ENCODE results near the gene SPCS2. TPM values are rescaled to one million over a fixed set of nuclear protein-coding genes. Genes with fewer than 3 reads are reported as not detected.

SPCS2 gene
- total RNA-seq, result 129 and 138 TPM in 2 replicates

DNA sequence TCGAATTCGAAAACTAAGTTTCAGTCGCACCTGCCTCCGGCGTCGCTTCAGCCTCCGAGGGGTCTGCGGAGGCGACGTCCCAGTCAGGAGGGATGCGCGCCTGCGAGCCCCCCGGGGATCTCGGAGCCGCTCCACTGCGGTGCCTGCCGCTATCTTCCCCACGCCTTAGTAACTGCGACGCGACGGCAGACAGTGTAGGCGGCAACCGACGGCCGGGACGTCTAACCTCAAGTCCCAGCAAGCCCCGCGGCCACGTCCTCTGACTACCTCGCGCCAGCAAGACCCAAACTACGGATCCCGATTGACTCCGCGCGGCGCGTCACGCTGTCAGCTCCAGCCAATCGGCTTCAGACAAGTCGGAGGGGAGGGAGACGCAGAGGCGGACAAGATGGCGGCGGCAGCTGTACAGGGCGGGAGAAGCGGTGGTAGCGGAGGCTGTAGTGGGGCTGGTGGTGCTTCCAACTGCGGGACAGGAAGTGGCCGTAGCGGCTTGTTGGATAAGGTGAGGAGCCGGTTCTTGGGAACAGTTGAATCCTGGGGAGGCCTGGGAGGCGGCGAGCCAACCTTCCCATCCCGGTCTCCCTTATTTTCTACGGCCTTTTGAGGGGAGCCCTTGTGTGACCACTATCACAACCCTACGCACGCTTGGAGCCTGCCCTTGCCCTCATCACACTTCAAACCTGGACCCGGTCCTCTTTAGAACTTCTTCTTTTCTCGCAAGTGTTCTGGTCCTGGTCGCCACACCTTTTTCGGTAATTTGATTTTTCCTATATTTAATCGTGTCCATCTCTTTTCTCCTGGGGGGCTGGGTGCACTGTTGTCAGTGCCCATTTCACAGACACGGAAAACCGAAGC lies at the start of gene SPCS2, which contains the start of gene XRRA1:
Gene SPCS2 (plus strand): TSS at position 369 of the 855 bp plus-strand sequence. CDS start 20 bp downstream, at position 389.
Gene XRRA1 (minus strand): TSS at position 194 of the 855 bp plus-strand sequence. CDS start 8,213 bp downstream, outside the sequence.
- TF ChIP-seq CTCF (IDR thresholded peaks at IDR 0.05), result no peak
- Mint-ChIP-seq H3K27ac (peak within 1 kb of the TSS; percentile 97), H3K9me3 (no peaks in the 10 kb centered on the region), H3K36me3 (ENCODE audit: low read depth) (peaks cover 45% of the 10 kb centered on the region), H3K27me3 (no peaks in the 10 kb centered on the region), H3K4me3 (peak within 1 kb of the TSS; percentile 97), H3K4me1 (peaks cover 72% of the 10 kb centered on the region)
- CTCF ChIA-PET, result interaction anchor here (1.5 kb wide), 1 partner anchor 19 kb away, joined by 4 read pairs; no protein-coding TSS in a partner anchor
- DNase-seq (peak; percentile 90), ATAC-seq (ENCODE audit: low read depth) (peak; percentile 93)
- intact Hi-C loops (cut with micrococcal nuclease), result loop anchor here (1.0 to 5.0 kb wide), 6 partner anchors 39 to 578 kb away; partner anchors contain the start of genes GDPD5, LIPT2, NEU3 and PGM2L1
- POLR2A ChIA-PET, result interaction anchor here (0.9 to 2.3 kb wide), 5 partner anchors 11 to 456 kb away, joined by 3 to 20 read pairs (median 5); partner anchors contain the start of genes LIPT2 and NEU3

DNA sequence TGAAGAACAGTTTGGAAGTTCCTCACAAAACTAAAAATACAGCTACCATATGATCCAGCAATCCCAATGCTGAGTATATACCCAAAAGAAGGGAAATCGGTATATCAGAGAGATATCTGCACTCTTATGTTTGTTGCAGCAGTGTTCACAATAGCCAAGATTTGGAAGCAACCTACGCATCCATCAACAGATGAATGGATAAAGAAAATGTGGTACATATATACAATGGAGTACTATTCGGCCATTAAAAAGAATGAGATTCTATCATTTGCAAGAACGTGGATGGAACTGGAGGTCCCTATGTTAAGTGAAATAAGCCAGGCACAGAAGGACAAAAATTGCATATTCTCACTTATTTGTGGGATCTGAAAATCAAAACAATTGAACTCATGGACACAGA lies 46.7 kb upstream of the SPCS2 start:
- peaks cover 1% of the 10 kb centered on the region for H3K4me1 Mint-ChIP-seq
- no peaks in the 10 kb centered on the region for H3K27me3 Mint-ChIP-seq
- H3K36me3 Mint-ChIP-seq (ENCODE audit: low read depth), result peaks cover 83% of the 10 kb centered on the region
- TF ChIP-seq CTCF (IDR thresholded peaks at IDR 0.05), result no peak
- H3K27ac Mint-ChIP-seq, result no peak overlapping the region
- ChIA-PET POLR2A (no interaction called here), CTCF (no interaction called here)
- ATAC-seq (ENCODE audit: low read depth), result no peak
- no peak overlapping the region for H3K4me3 Mint-ChIP-seq
- intact Hi-C loops (cut with micrococcal nuclease), result no loop called here
- DNase-seq, result no peak
- peaks cover 26% of the 10 kb centered on the region for H3K9me3 Mint-ChIP-seq

DNA sequence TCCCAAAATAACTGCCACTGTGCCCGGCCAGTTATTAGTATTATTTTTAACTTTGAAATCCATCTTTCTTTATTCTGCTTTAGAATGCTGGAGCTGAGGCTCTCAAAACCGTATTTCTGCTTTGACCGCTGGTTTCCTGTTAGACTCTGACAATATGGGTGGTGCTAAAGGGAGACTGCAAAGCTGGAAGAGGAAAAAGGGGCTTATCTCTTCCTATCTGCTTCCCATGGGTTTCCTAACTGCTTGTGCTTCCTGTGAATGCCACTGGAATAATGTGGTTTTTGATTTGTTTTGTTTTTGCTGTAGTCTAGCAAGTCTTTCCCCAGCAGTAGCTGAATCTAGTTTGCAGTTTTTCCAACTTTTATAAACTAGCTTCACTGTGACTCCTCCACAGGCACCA lies 43.7 kb upstream of the SPCS2 start:
- Mint-ChIP-seq H3K36me3 (ENCODE audit: low read depth) (peaks cover 89% of the 10 kb centered on the region), H3K4me3 (no peak overlapping the region)
- no peak for ATAC-seq (ENCODE audit: low read depth)

GRCh38 chr11:74909385-74909784 lies 39.7 kb upstream of the SPCS2 start:
- ChIA-PET CTCF (interaction anchor here (1.6 to 1.7 kb wide), 2 partner anchors 20 to 21 kb away, joined by 4 to 5 read pairs; no protein-coding TSS in a partner anchor), POLR2A (no interaction called here)
- no peaks in the 10 kb centered on the region for H3K9me3 Mint-ChIP-seq
- H3K27me3 Mint-ChIP-seq, result no peaks in the 10 kb centered on the region
- intact Hi-C loops (cut with micrococcal nuclease), result no loop called here
- H3K36me3 Mint-ChIP-seq (ENCODE audit: low read depth), result peaks cover 85% of the 10 kb centered on the region
- no peak for TF ChIP-seq CTCF (IDR thresholded peaks at IDR 0.05)
- peaks cover 25% of the 10 kb centered on the region for H3K4me1 Mint-ChIP-seq
- ATAC-seq (ENCODE audit: low read depth), result no peak
- no peak for DNase-seq
- H3K27ac Mint-ChIP-seq, result peak overlapping the region; percentile 70
- H3K4me3 Mint-ChIP-seq, result peak overlapping the region; percentile 39

More for the DNA sequence above, 43.7 kb upstream of the SPCS2 start:
- Mint-ChIP-seq H3K9me3 (peaks cover 8% of the 10 kb centered on the region), H3K4me1 (peaks cover 19% of the 10 kb centered on the region), H3K27ac (peak overlapping the region; percentile 50), H3K27me3 (no peaks in the 10 kb centered on the region)
- no peak for DNase-seq
- intact Hi-C loops (cut with micrococcal nuclease), result no loop called here
- TF ChIP-seq CTCF (IDR thresholded peaks at IDR 0.05), result no peak
- POLR2A ChIA-PET, result no interaction called here
- CTCF ChIA-PET, result no interaction called here

- CTCF ChIA-PET, result interaction anchor here (1.1 to 1.7 kb wide), 3 partner anchors 19 to 231 kb away, joined by 3 to 5 read pairs (median 4); no protein-coding TSS in a partner anchor
- DNase-seq (no peak), ATAC-seq (ENCODE audit: low read depth) (no peak)
- TF ChIP-seq CTCF (IDR thresholded peaks at IDR 0.05), result no peak
- intact Hi-C loops (cut with micrococcal nuclease), result no loop called here
- Mint-ChIP-seq H3K4me1 (peaks cover 25% of the 10 kb centered on the region), H3K27me3 (no peaks in the 10 kb centered on the region), H3K36me3 (ENCODE audit: low read depth) (peaks cover 85% of the 10 kb centered on the region), H3K9me3 (no peaks in the 10 kb centered on the region), H3K4me3 (peak overlapping the region; percentile 39), H3K27ac (peak overlapping the region; percentile 70)
- POLR2A ChIA-PET, result no interaction called here
Measured at GRCh38 chr11:74909812-74910211, 39.3 kb upstream of the SPCS2 start.
